IMR-90 (cell line): ENCODE results near the gene MRM2. TPM values are rescaled to one million over a fixed set of nuclear protein-coding genes. Genes with fewer than 3 reads are reported as not detected.

Experiments used
- ATAC-seq: fragments of 200-7000 bp; cut with Tn5 transposase; 2 replicates; pipeline ENCODE4 v1.9.1; 2020; ENCODE audit warnings: low read depth, mild to moderate bottlenecking, moderate library complexity
- BruUV-seq: library from RNA; stranded (reverse); fragments of 400-500 nt; replicated peaks from 2 replicates; lab custom pipeline; 2021; lab: Mats Ljungman, UMichigan
- CTCF ChIA-PET: fragments of 300-600 bp; formaldehyde crosslinking; extraction: SDS; loops from one replicate; lab custom pipeline; 2021; ENCODE audit warnings: antibody characterized with exemption; lab: Yijun Ruan, JAX
- POLR2A ChIA-PET: fragments of 300-600 bp; sonication (Branson Sonifier 250); formaldehyde crosslinking; loops from one replicate; lab custom pipeline; 2022; ENCODE audit warnings: antibody characterized with exemption; ENCODE audit not compliant: unreplicated experiment; lab: Charles Lee
- DNase-seq: peaks from one replicate; pipeline ENCODE4 v3.0.0; 2013
- H2AFZ ChIP-seq: replicated peaks from 2 replicates; pipeline ENCODE3; 2013; ENCODE audit warnings: low read length, mild to moderate bottlenecking; ENCODE audit not compliant: poor library complexity
- H2AK5ac ChIP-seq: 2 replicates; pipeline ENCODE4 v1.6.1; 2013; ENCODE audit warnings: low read depth, low read length, inconsistent platforms
- H2AK9ac ChIP-seq: replicated peaks from 2 replicates; pipeline ENCODE3; 2013; ENCODE audit warnings: mild to moderate bottlenecking, low read depth, low read length, moderate library complexity; ENCODE audit not compliant: poor library complexity
- H2BK120ac ChIP-seq: 2 replicates; pipeline ENCODE4 v1.6.1; 2013; ENCODE audit warnings: low read depth, low read length, inconsistent platforms
- H2BK15ac ChIP-seq: 3 replicates; pipeline ENCODE4 v1.6.1; 2013; ENCODE audit warnings: low read depth, low read length, inconsistent platforms
- H2BK20ac ChIP-seq: 2 replicates; pipeline ENCODE4 v1.6.1; 2013; ENCODE audit warnings: low read depth, mild to moderate bottlenecking, inconsistent platforms, low read length, moderate library complexity
- H2BK5ac ChIP-seq: 2 replicates; pipeline ENCODE4 v1.6.1; 2013; ENCODE audit warnings: mild to moderate bottlenecking, low read depth, low read length, inconsistent platforms; ENCODE audit not compliant: poor library complexity, severe bottlenecking
- H3K14ac ChIP-seq: replicated peaks from 2 replicates; pipeline ENCODE4 v1.6.1; 2013; ENCODE audit warnings: low read depth, low read length, inconsistent platforms
- H3K18ac ChIP-seq: 2 replicates; pipeline ENCODE4 v1.6.1; 2013; ENCODE audit warnings: low read depth, low read length, control low read depth
- H3K23ac ChIP-seq: 2 replicates; pipeline ENCODE4 v1.6.1; 2013; ENCODE audit warnings: low read depth, low read length, inconsistent platforms
- H3K27ac ChIP-seq: 2 replicates; pipeline ENCODE4 v1.5.1; 2013; ENCODE audit warnings: mild to moderate bottlenecking, control low read depth, low read length; ENCODE audit not compliant: insufficient read depth
- H3K27me3 ChIP-seq: 2 replicates; pipeline ENCODE4 v1.6.1; 2013; ENCODE audit warnings: low read length; ENCODE audit not compliant: control insufficient read depth, insufficient read depth
- H3K36me3 ChIP-seq: 2 replicates; pipeline ENCODE4 v1.6.1; 2013; ENCODE audit warnings: low read length, mixed read lengths; ENCODE audit not compliant: control insufficient read depth, insufficient read depth
- H3K4ac ChIP-seq: 2 replicates; pipeline ENCODE4 v1.6.1; 2013; ENCODE audit warnings: low read depth, low read length, inconsistent platforms
- H3K4me1 ChIP-seq: 2 replicates; pipeline ENCODE4 v1.6.1; 2013; ENCODE audit warnings: low read length, mixed read lengths; ENCODE audit not compliant: control insufficient read depth, insufficient read depth
- H3K4me2 ChIP-seq: 2 replicates; pipeline ENCODE4 v1.6.1; 2013; ENCODE audit warnings: low read depth, mild to moderate bottlenecking, control low read depth, low read length, moderate library complexity
- H3K4me3 ChIP-seq: 2 replicates; pipeline ENCODE4 v1.5.1; 2013; ENCODE audit warnings: low read depth, mild to moderate bottlenecking, control low read depth, low read length, moderate library complexity; ENCODE audit not compliant: insufficient read depth
- H3K56ac ChIP-seq: 2 replicates; pipeline ENCODE4 v1.6.1; 2013; ENCODE audit warnings: low read length, inconsistent platforms; ENCODE audit not compliant: insufficient read depth; ENCODE audit errors: extremely low read depth
- H3K79me1 ChIP-seq, 2 experiments: 2 replicates each; pipeline ENCODE4 v1.6.1; 2013; ENCODE audit warnings: low read length in 2 of 2, inconsistent platforms in 1 of 2, low read depth in 1 of 2
- H3K9ac ChIP-seq: 2 replicates; pipeline ENCODE4 v1.6.1; 2013; ENCODE audit warnings: low read depth, low read length, control low read depth
- H3K9me1 ChIP-seq: 2 replicates; pipeline ENCODE4 v1.6.1; 2013; ENCODE audit warnings: low read length, inconsistent platforms; ENCODE audit not compliant: insufficient read depth
- H3K9me3 ChIP-seq: 2 replicates; pipeline ENCODE4 v1.6.1; 2013; ENCODE audit warnings: low read length; ENCODE audit not compliant: control insufficient read depth, insufficient read depth
- H4K20me1 ChIP-seq: 2 replicates; pipeline ENCODE4 v1.6.1; 2013; ENCODE audit warnings: low read length, inconsistent platforms; ENCODE audit not compliant: insufficient read depth
- H4K5ac ChIP-seq: 2 replicates; pipeline ENCODE4 v1.6.1; 2013; ENCODE audit warnings: mild to moderate bottlenecking, low read depth, low read length, control low read depth
- H4K8ac ChIP-seq, 2 experiments: 2 replicates each; pipeline ENCODE4 v1.6.1; 2013; ENCODE audit warnings: low read depth in 2 of 2, low read length in 2 of 2, control low read depth in 1 of 2, inconsistent platforms in 1 of 2
- H4K91ac ChIP-seq: 2 replicates; pipeline ENCODE4 v1.6.1; 2013; ENCODE audit warnings: low read depth, low read length, inconsistent platforms; ENCODE audit not compliant: insufficient read depth
- CEBPB ChIP-seq: IDR thresholded peaks from 2 replicates; pipeline ENCODE4 v1.6.1; 2012; ENCODE audit warnings: low read depth, low read length, improper control_type of control experiment
- RAD21 ChIP-seq: IDR thresholded peaks from 2 replicates; pipeline ENCODE4 v1.6.1; 2012; ENCODE audit warnings: low read length, improper control_type of control experiment
- WGBS, 2 experiments: methylation state at CpG; one replicate each; pipeline versions ENCODE4 v1.1.5 to v1.1.7; 2013; ENCODE audit warnings: missing lambda C conversion rate in 2 of 2; ENCODE audit not compliant: insufficient read length in 1 of 2; ENCODE audit errors: extremely low coverage in 2 of 2; 5-methylcytosine and 5-hydroxymethylcytosine counted together
- dilution Hi-C: fragments of 300-500 bp; cut with HindIII; formaldehyde crosslinking; loops from one replicate; pipeline ENCODE4 v1.14.3; 2018; ENCODE audit warnings: low sequenced_read_pairs; ENCODE audit not compliant: unreplicated experiment
- in situ Hi-C: fragments of 300-500 bp; cut with MboI; formaldehyde crosslinking; loops from 3 replicates; pipeline ENCODE4 v1.14.3; 2019; ENCODE audit warnings: low sequenced_read_pairs, inconsistent platforms, mixed read lengths
- intact Hi-C: fragments of 100-400 bp; cut with micrococcal nuclease; formaldehyde crosslinking; loops from 2 replicates; pipeline ENCODE4 v1.10.0; 2022
- polyA plus RNA-seq, 3 experiments: library from polyadenylated mRNA; depleted of rRNA; stranded (reverse); fragments of >200 nt; gene quantifications; 2 replicates each; pipeline ENCODE4 v1.2.3, GENCODE V29; 2012; ENCODE audit warnings: low replicate concordance in 1 of 3
- total RNA-seq: library from RNA; depleted of rRNA; stranded (reverse); fragments of >200 nt; gene quantifications from 2 replicates; pipeline ENCODE4 v1.2.3, GENCODE V29; 2012
- TF ChIP-seq, protein P1 (sequence below): conservative IDR thresholded peaks from 2 replicates; pipeline ENCODE4 v1.5.1; 2012; ENCODE audit warnings: mild to moderate bottlenecking, low read depth, low read length, improper control_type of control experiment

The MRM2 gene
- total and polyA plus RNA-seq, 2 of the 4 experiments (the other 2 are of a cell fraction), result 19.1 to 23.8 TPM

- dilution Hi-C loops, result no loop called here
- no peak overlapping the region for H3K4ac ChIP-seq
- POLR2A ChIA-PET, result no interaction called here
Observed at GRCh38 chr7:2278026-2278425, 36.0 kb upstream of the MRM2 start.

More at GRCh38 chr7:2278026-2278425, 36.0 kb upstream of the MRM2 start:
- peaks cover 12% of the 10 kb centered on the region; the same call in 1 of the 2 replicates for H3K36me3 ChIP-seq
- no peak overlapping the region for H3K14ac ChIP-seq
- H4K91ac ChIP-seq, result no peak overlapping the region
- BruUV-seq, result no TSS peak
- CTCF ChIA-PET, result no interaction called here
- peaks cover 7% of the 10 kb centered on the region; the same call in 1 of the 2 replicates for H3K4me1 ChIP-seq
- no peak overlapping the region for H3K4me3 ChIP-seq
- no peak overlapping the region for H3K18ac ChIP-seq
- H3K9me3 ChIP-seq, result no peaks in the 10 kb centered on the region
- intact Hi-C loops (no loop called here), in situ Hi-C loops (no loop called here)
- ATAC-seq, result no peak
- H3K4me2 ChIP-seq, result no peak overlapping the region
- H2BK5ac ChIP-seq, result no peak overlapping the region
- H2BK15ac ChIP-seq, result no peak overlapping the region
- H2BK120ac ChIP-seq, result no peak overlapping the region
- TF ChIP-seq CEBPB (no peak), RAD21 (no peak)
- TF ChIP-seq, protein P1, sequence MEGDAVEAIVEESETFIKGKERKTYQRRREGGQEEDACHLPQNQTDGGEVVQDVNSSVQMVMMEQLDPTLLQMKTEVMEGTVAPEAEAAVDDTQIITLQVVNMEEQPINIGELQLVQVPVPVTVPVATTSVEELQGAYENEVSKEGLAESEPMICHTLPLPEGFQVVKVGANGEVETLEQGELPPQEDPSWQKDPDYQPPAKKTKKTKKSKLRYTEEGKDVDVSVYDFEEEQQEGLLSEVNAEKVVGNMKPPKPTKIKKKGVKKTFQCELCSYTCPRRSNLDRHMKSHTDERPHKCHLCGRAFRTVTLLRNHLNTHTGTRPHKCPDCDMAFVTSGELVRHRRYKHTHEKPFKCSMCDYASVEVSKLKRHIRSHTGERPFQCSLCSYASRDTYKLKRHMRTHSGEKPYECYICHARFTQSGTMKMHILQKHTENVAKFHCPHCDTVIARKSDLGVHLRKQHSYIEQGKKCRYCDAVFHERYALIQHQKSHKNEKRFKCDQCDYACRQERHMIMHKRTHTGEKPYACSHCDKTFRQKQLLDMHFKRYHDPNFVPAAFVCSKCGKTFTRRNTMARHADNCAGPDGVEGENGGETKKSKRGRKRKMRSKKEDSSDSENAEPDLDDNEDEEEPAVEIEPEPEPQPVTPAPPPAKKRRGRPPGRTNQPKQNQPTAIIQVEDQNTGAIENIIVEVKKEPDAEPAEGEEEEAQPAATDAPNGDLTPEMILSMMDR, result no peak
- H2BK20ac ChIP-seq, result no peak overlapping the region
- H2AK5ac ChIP-seq, result no peak overlapping the region
- no peak overlapping the region for H4K5ac ChIP-seq
- 95% methylated on average over 4 of the region's 11 CpGs; no CpG with 5 or more reads in 1 of the 2 experiments for WGBS, 2 experiments
- H3K23ac ChIP-seq, result no peak overlapping the region
- no peak overlapping the region for H3K27ac ChIP-seq
- H3K9ac ChIP-seq, result no peak overlapping the region
- peaks cover 10 to 34% of the 10 kb centered on the region in 2 experiments for H3K79me1 ChIP-seq
- H3K27me3 ChIP-seq, result no peaks in the 10 kb centered on the region
- no peak overlapping the region for H3K56ac ChIP-seq
- no peak overlapping the region for H2AK9ac ChIP-seq
- H4K8ac ChIP-seq, result no peak overlapping the region
- DNase-seq, result no peak
- H4K20me1 ChIP-seq, result peaks cover 9% of the 10 kb centered on the region
- H2AFZ ChIP-seq, result no peak overlapping the region
- no peaks in the 10 kb centered on the region for H3K9me1 ChIP-seq
